Endothelial cell of hepatic sinusoid (primary cell): ENCODE results near the gene SLC35E4.
"Not testable (repeated sequence)": the region's sequence is repeated elsewhere in the genome, so short reads cannot be mapped to it uniquely, and the experiment has no call there.

ENCODE experiments used
- in situ Hi-C: cut with HindIII; loops from 2 replicates; pipeline ENCODE4 v1.10.0; 2017; ENCODE audit warnings: low sequenced_read_pairs

SLC35E4 gene

GRCh38 chr22:30649430-30650007 lies 13.9 kb downstream of the SLC35E4 start:
- in situ Hi-C loops, result no loop called here

- in situ Hi-C loops, result no loop called here
These were observed 15.0 kb downstream of the SLC35E4 start for GRCh38 chr22:30650508-30651116.

- in situ Hi-C loops, result no loop called here
These were observed 17.3 kb downstream of the SLC35E4 start for GRCh38 chr22:30652852-30653251.

GRCh38 chr22:30654361-30654760 lies 18.8 kb downstream of the SLC35E4 start:
- in situ Hi-C loops, result no loop called here

- in situ Hi-C loops, result no loop called here
These were observed 20.0 kb downstream of the SLC35E4 start for GRCh38 chr22:30655532-30655931.

- in situ Hi-C loops, result no loop called here
These were observed 26.5 kb downstream of the SLC35E4 start for GRCh38 chr22:30662040-30662439.

GRCh38 chr22:30664798-30665197 lies 29.2 kb downstream of the SLC35E4 start:
- in situ Hi-C loops, result no loop called here

- in situ Hi-C loops, result no loop called here
These were observed 29.7 kb downstream of the SLC35E4 start for GRCh38 chr22:30665266-30665665.

- in situ Hi-C loops, result no loop called here
These were observed 30.2 kb downstream of the SLC35E4 start for GRCh38 chr22:30665786-30666185.

- in situ Hi-C loops, result no loop called here
These were observed 31.5 kb downstream of the SLC35E4 start for GRCh38 chr22:30667107-30667493.

GRCh38 chr22:30667494-30668385 lies 32.2 kb downstream of the SLC35E4 start, which contains the start of gene DUSP18:
TSS of gene DUSP18 (minus strand) at chr22:30667875. CDS start at chr22:30664003, 3,872 bp downstream.
- in situ Hi-C loops, result no loop called here

GRCh38 chr22:30668386-30668710 lies 32.8 kb downstream of the SLC35E4 start:
- in situ Hi-C loops, result no loop called here

- in situ Hi-C loops, result no loop called here
These were observed 35.5 kb downstream of the SLC35E4 start for GRCh38 chr22:30671071-30671470.

- in situ Hi-C loops, result no loop called here
These were observed 37.6 kb downstream of the SLC35E4 start for GRCh38 chr22:30673136-30673535.

GRCh38 chr22:30674482-30674881 lies 38.9 kb downstream of the SLC35E4 start:
- in situ Hi-C loops, result no loop called here

- in situ Hi-C loops, result no loop called here
These were observed 39.9 kb downstream of the SLC35E4 start for GRCh38 chr22:30675436-30675835.

GRCh38 chr22:30676565-30676964 lies 41.0 kb downstream of the SLC35E4 start:
- in situ Hi-C loops, result not testable (repeated sequence)

GRCh38 chr22:30679895-30680690 lies 44.5 kb downstream of the SLC35E4 start:
- in situ Hi-C loops, result not testable (repeated sequence)

GRCh38 chr22:30680991-30681770 lies 45.6 kb downstream of the SLC35E4 start:
- in situ Hi-C loops, result no loop called here

GRCh38 chr22:30681831-30682230 lies 46.2 kb downstream of the SLC35E4 start:
- in situ Hi-C loops, result no loop called here
